ENCODE measurements around the gene GFRA4.

GRCh38 chr20:3648951-3649350, 14.2 kb downstream of the GFRA4 start:
- TF ChIP-seq CTCF (conservative IDR thresholded peaks at IDR 0.05; ENCODE audit: low read depth, low read length) (no peak), EZH2 (IDR thresholded peaks at IDR 0.05; ENCODE audit: borderline replicate concordance, low read depth, low read length, poor library complexity, severe bottlenecking) (no peak)

Measured in A673 (cell line).